Ovary (tissue), 3 donors: ENCODE data around the gene CRTC2.

Experiments used
- POLR2A ChIP-seq: fragments of 450-650 bp; IDR thresholded peaks from one replicate; pipeline ENCODE4 v1.6.1; 2017; ENCODE audit warnings: antibody characterized with exemption, mild to moderate bottlenecking, moderate library complexity
- TF ChIP-seq, protein P1 (sequence below), 3 donors: fragments of 450-650 bp in 2 of 3; fragments of 200-600 bp in 1 of 3; IDR thresholded peaks; one replicate each; pipeline versions ENCODE4 v1.5.1 to v1.8.0; 2016 to 2022; ENCODE audit warnings: antibody characterized with exemption in 3 of 3, mild to moderate bottlenecking in 1 of 3
- donor health status: DM: no; HTN: no; CAD: no.

DNA sequence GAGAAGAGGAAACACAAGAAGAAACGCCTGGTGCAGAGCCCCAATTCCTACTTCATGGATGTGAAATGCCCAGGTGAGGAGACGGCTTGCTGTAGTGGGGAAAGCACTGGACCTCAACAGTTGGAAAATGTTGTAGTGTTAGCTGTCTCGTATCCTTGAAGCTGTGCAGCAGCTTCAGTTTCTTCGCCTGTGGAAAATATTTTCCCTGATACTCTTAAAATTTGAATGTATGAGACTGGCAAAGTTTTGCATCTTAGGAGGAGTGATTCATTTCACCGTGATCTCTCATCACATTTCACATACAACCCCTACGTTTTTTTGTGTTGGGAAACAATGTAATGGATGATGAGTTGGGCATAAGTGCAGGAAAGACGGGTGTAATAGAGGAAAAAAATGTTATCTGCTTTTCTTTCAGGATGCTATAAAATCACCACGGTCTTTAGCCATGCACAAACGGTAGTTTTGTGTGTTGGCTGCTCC lies 32.8 kb upstream of the CRTC2 start:
- TF ChIP-seq, protein P1, sequence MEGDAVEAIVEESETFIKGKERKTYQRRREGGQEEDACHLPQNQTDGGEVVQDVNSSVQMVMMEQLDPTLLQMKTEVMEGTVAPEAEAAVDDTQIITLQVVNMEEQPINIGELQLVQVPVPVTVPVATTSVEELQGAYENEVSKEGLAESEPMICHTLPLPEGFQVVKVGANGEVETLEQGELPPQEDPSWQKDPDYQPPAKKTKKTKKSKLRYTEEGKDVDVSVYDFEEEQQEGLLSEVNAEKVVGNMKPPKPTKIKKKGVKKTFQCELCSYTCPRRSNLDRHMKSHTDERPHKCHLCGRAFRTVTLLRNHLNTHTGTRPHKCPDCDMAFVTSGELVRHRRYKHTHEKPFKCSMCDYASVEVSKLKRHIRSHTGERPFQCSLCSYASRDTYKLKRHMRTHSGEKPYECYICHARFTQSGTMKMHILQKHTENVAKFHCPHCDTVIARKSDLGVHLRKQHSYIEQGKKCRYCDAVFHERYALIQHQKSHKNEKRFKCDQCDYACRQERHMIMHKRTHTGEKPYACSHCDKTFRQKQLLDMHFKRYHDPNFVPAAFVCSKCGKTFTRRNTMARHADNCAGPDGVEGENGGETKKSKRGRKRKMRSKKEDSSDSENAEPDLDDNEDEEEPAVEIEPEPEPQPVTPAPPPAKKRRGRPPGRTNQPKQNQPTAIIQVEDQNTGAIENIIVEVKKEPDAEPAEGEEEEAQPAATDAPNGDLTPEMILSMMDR (IDR thresholded peaks at IDR 0.05) = peak in 1 of 3 donors; percentile 4
- no peak for TF ChIP-seq POLR2A
